ENCODE data around the gene SIDT2.

GRCh38 chr11:117157507-117157906 is 21.0 kb upstream of the SIDT2 start:
- TF ChIP-seq, protein P1, sequence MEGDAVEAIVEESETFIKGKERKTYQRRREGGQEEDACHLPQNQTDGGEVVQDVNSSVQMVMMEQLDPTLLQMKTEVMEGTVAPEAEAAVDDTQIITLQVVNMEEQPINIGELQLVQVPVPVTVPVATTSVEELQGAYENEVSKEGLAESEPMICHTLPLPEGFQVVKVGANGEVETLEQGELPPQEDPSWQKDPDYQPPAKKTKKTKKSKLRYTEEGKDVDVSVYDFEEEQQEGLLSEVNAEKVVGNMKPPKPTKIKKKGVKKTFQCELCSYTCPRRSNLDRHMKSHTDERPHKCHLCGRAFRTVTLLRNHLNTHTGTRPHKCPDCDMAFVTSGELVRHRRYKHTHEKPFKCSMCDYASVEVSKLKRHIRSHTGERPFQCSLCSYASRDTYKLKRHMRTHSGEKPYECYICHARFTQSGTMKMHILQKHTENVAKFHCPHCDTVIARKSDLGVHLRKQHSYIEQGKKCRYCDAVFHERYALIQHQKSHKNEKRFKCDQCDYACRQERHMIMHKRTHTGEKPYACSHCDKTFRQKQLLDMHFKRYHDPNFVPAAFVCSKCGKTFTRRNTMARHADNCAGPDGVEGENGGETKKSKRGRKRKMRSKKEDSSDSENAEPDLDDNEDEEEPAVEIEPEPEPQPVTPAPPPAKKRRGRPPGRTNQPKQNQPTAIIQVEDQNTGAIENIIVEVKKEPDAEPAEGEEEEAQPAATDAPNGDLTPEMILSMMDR (IDR thresholded peaks at IDR 0.05): no peak
- no peak for TF ChIP-seq EP300 (IDR thresholded peaks at IDR 0.05)
- TF ChIP-seq POLR2A (IDR thresholded peaks at IDR 0.05): no peak
- no peak for TF ChIP-seq POLR2AphosphoS5 (IDR thresholded peaks at IDR 0.05)
